WTC11 (cell line): ENCODE measurements around the gene RTCB.

Experiments
- JUN ChIP-seq: sonication (generic); formaldehyde crosslinking; IDR thresholded peaks from 2 replicates; pipeline ENCODE4 v1.8.0; 2023; ENCODE audit warnings: mild to moderate bottlenecking, missing genetic modification reagents
- MAX ChIP-seq: sonication (generic); formaldehyde crosslinking; IDR thresholded peaks from 2 replicates; pipeline ENCODE4 v1.8.0; 2022; ENCODE audit warnings: mild to moderate bottlenecking, missing genetic modification reagents
- TF ChIP-seq, protein P1 (sequence below): sonication (generic); formaldehyde crosslinking; conservative IDR thresholded peaks from 2 replicates; pipeline ENCODE4 v1.8.1; 2022; ENCODE audit warnings: mild to moderate bottlenecking, missing genetic modification reagents

- no peak for TF ChIP-seq MAX (CRISPR knock-in tag)
- TF ChIP-seq JUN (CRISPR knock-in tag), result no peak
- TF ChIP-seq, protein P1, sequence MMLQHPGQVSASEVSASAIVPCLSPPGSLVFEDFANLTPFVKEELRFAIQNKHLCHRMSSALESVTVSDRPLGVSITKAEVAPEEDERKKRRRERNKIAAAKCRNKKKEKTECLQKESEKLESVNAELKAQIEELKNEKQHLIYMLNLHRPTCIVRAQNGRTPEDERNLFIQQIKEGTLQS, result no peak
Observed at GRCh38 chr22:32411402-32411801, 645 bp downstream of the RTCB start.
